Coronary artery (tissue), 2 donors: ENCODE data around the gene NUCKS1.

ENCODE experiments used
- DNase-seq: peaks from one replicate; pipeline ENCODE4 v3.0.0-alpha.2; 2017; ENCODE audit warnings: low spot score
- H3K27ac ChIP-seq, 2 donors: fragments of 200-600 bp; sonication (generic); one replicate each; pipeline ENCODE4 v1.5.1; 2016 to 2019
- H3K4me3 ChIP-seq: fragments of 200-600 bp; sonication (generic); 2 replicates; pipeline ENCODE4 v1.5.1; 2016; ENCODE audit warnings: mild to moderate bottlenecking, moderate library complexity
- CTCF ChIP-seq: fragments of 200-600 bp; sonication (generic); IDR thresholded peaks from one replicate; pipeline ENCODE4 v1.5.1; 2019; ENCODE audit warnings: antibody characterized with exemption

NUCKS1 gene

GRCh38 chr1:205701891-205702290, 48.1 kb downstream of the NUCKS1 start:
- Histone ChIP-seq H3K4me3 (no peak overlapping the region), H3K27ac (no peak overlapping the region)
- no peak for TF ChIP-seq CTCF
- DNase-seq = no peak

GRCh38 chr1:205701420-205701819, 48.6 kb downstream of the NUCKS1 start:
- Histone ChIP-seq H3K4me3 (no peak overlapping the region), H3K27ac (no peak overlapping the region)
- no peak for DNase-seq
- TF ChIP-seq CTCF = no peak

GRCh38 chr1:205700865-205701401, 49.0 kb downstream of the NUCKS1 start:
- no peak for TF ChIP-seq CTCF
- H3K4me3 ChIP-seq = no peak overlapping the region
- H3K27ac ChIP-seq = no peak overlapping the region
- no peak for DNase-seq

- TF ChIP-seq CTCF = no peak
- no peak overlapping the region for H3K4me3 ChIP-seq
- no peak overlapping the region for H3K27ac ChIP-seq
- DNase-seq = no peak
These were observed 50.6 kb downstream of the NUCKS1 start for GRCh38 chr1:205699416-205699815.

GRCh38 chr1:205698921-205699320, 51.1 kb downstream of the NUCKS1 start:
- H3K27ac ChIP-seq = no peak overlapping the region
- no peak for DNase-seq
- no peak for TF ChIP-seq CTCF
- no peak overlapping the region for H3K4me3 ChIP-seq

- Histone ChIP-seq H3K27ac (no peak overlapping the region), H3K4me3 (no peak overlapping the region)
- no peak for TF ChIP-seq CTCF
- no peak for DNase-seq
These were observed 56.5 kb downstream of the NUCKS1 start for GRCh38 chr1:205693421-205693991.

GRCh38 chr1:205692423-205692822, 57.6 kb downstream of the NUCKS1 start:
- Histone ChIP-seq H3K27ac (no peak overlapping the region), H3K4me3 (no peak overlapping the region)
- no peak for DNase-seq
- TF ChIP-seq CTCF = no peak
